Stimulated activated CD4-positive, alpha-beta T cell treated with anti-CD3 and anti-CD28 coated beads, TNF-alpha, amount 100 ng/mL, for 48 hours (primary cell): ENCODE data around the gene BET1L.
"Not testable (repeated sequence)": the region's sequence is repeated elsewhere in the genome, so short reads cannot be mapped to it uniquely, and the experiment has no call there.

Experiments
- DNase-seq, 3 donors: peaks; one replicate each; pipeline ENCODE4 v3.0.0-alpha.2; 2020; ENCODE audit warnings: low read depth in 3 of 3

Gene BET1L

GRCh38 chr11:196786-197731, 10.1 kb downstream of the BET1L start:
- DNase-seq, result no peak

- DNase-seq, result not testable (repeated sequence)
These were observed 13.7 kb downstream of the BET1L start for GRCh38 chr11:193481-193880.

GRCh38 chr11:192674-193128, 14.5 kb downstream of the BET1L start, which contains the start of gene SCGB1C1:
Gene SCGB1C1 (plus strand): TSS chr11:193078. CDS start chr11:193100, 22 bp downstream.
- not testable (repeated sequence) for DNase-seq

DNA sequence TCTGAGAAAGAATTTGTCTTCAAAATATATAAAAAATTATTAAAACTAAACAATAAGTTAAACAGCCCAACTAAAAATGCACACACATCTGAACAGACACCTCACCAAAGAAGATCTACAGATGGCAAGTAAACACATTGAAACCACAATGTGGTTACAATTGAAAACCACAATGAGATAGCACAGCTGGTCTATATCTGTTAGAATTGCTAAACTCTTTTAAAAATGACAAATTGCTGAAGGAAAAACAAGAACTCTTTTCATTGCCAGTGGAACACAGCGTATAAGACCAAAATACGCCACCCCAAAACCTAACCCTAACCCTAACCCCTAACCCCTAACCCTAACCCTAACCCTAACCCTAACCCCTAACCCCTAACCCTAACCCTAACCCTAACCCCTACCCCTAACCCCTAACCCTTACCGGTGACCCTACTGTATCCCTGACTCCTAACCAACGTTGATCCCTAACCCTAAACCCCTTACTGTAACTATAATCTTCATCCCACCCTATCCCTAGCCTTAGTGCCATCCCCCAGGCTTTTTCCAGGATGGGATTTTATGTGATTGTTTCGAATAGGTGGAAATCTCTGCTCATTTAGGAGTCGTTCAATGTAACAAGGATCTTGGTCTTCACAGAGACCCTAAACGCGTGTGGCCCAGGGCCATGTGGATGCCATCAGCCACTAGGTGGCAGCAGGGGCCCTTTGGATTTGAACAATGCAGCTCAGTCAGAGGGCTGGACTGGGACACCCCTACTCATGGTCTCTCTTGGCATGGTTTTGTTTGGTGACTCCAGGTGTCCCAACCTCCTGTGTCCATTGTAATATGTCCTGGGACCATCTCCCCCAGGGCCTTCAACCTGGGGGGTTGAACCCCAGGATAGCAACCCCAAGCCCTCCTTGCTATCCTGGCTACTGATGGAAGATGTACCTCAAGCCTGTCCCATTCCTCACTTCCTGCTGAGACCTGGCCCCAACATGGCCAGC, 15.4 kb downstream of the BET1L start:
- DNase-seq, result peak in 1 of 3 donors; percentile 39

DNA sequence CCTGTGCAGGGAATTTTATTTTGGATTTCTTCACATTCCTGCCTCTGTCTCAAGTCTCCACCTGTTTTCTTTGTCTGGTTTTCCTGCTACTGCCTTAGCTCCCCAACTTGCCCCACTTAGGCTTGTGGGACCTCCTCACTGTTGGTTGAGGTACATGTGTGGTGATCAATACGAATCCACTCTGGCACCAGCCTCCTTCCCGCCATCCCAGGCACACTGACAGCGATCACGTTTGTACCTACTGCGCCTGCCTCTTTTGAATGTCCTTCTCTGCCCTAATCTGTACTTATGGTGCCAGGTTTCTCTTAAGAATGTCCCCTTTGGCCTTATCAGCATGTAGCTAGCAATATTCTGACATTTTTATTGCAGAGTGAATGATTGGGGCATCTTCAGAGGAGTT, 16.7 kb downstream of the BET1L start:
- not testable (repeated sequence) for DNase-seq

DNA sequence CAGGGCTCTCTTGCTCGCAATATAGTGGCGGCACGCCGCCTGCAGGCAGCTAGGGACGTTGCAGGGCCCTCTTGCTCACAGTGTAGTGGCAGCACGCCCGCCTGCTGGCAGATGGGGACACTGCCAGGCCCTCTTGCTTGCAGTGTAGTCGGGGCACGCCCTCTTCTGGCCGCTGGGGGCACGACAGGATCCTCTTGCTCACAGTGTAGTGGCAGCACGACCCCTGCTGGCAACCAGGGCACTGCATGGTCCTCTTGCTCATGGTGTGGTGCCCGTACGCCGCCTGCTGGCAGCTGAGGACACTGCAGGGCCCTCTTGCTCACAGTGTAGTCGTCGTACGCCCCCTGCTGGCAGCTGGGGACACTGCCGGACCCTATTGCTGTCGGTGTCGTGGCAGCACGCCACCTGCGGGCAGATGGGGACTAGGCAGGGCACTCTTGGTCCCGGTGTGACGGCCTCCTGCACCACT, 17.3 kb downstream of the BET1L start:
- DNase-seq, result peak in 1 of 3 donors; percentile 74

DNA sequence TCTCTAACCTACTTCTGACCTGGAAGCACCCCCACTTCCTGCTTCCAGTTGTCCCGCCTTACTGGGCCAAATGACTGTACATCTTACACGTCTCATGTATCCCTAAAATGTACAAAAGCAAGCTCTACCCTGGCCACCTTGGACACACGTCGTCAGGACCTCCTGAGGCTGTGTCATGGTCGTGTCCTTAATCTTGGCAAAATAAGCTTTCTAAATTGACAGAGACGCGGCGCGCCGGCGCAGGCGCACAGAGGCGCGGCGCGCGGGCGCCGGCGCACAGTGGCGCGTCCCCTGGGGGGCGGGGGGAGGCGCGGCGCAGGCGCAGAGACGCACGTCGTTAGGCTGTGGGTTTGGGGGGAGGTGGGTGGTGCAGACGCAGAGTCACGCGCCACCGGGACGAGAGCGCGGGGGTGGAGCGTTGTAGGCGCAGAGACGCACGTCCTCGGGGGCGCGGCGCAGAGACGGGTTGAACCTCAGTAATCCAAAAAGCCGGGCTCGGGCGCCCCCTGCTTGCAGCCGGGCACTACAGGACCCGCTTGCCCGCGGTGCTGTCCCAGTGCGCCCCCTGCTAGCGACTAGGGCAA, 17.9 kb downstream of the BET1L start:
- not testable (repeated sequence) for DNase-seq

DNA sequence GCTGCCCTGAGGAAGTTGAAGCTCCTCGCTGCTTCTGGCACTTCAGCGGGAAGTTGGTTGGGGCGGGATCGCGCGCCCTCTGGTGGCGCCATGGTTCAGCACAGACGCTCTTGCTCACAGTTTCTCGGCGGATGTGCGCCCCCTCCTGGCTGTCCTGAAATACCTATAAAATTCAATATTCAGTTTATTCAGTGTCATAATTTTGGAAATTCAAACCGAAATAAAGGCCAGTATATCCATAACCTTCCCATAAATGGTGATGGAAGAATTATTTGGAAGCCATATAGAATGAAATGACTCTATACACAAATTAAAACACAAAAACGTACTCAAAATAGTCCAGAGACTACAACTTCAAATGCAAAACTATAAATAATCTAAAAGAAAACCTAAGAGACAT, 27.0 kb downstream of the BET1L start:
- DNase-seq, result not testable (repeated sequence)
